Loucy (cell line): ENCODE results near the gene TRIO.

Source experiments
- EZH2phosphoT487 ChIP-seq: fragments of 200-600 bp; IDR thresholded peaks from 2 replicates; pipeline ENCODE4 v1.6.1; 2018; ENCODE audit warnings: antibody characterized with exemption, mild to moderate bottlenecking, moderate library complexity, borderline replicate concordance
- TF ChIP-seq, protein P1 (sequence below): fragments of 200-600 bp; sonication (generic); conservative IDR thresholded peaks from 2 replicates; pipeline ENCODE4 v1.5.1; 2014; ENCODE audit warnings: mild to moderate bottlenecking, antibody characterized with exemption, low read length

- TF ChIP-seq, protein P1, sequence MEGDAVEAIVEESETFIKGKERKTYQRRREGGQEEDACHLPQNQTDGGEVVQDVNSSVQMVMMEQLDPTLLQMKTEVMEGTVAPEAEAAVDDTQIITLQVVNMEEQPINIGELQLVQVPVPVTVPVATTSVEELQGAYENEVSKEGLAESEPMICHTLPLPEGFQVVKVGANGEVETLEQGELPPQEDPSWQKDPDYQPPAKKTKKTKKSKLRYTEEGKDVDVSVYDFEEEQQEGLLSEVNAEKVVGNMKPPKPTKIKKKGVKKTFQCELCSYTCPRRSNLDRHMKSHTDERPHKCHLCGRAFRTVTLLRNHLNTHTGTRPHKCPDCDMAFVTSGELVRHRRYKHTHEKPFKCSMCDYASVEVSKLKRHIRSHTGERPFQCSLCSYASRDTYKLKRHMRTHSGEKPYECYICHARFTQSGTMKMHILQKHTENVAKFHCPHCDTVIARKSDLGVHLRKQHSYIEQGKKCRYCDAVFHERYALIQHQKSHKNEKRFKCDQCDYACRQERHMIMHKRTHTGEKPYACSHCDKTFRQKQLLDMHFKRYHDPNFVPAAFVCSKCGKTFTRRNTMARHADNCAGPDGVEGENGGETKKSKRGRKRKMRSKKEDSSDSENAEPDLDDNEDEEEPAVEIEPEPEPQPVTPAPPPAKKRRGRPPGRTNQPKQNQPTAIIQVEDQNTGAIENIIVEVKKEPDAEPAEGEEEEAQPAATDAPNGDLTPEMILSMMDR = no peak
- TF ChIP-seq EZH2phosphoT487 = no peak
These were observed 338.9 kb downstream of the TRIO start for GRCh38 chr5:14482085-14482484.
